ENCODE results near the gene OSBP2.

DNA sequence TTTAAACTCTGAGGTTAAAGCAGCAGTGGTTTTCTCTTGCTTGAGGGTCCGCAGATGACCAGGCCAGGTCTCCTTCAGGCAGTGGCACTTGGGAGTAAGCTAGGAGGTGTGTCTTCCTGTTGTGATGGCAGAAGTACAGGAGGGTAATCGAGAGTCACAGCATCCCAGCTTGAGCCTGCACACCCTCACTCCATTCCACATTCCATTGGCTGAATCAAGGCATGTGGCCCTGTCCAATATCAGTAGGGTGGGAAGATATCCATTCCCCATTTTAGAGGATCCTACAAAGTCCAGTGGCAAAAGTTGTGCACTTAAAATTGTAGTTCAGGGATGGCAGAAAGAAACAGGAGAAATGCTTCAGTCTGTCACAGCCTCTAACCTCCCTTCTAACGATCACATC is 23.3 kb downstream of the OSBP2 start:
- TF ChIP-seq, protein P1, sequence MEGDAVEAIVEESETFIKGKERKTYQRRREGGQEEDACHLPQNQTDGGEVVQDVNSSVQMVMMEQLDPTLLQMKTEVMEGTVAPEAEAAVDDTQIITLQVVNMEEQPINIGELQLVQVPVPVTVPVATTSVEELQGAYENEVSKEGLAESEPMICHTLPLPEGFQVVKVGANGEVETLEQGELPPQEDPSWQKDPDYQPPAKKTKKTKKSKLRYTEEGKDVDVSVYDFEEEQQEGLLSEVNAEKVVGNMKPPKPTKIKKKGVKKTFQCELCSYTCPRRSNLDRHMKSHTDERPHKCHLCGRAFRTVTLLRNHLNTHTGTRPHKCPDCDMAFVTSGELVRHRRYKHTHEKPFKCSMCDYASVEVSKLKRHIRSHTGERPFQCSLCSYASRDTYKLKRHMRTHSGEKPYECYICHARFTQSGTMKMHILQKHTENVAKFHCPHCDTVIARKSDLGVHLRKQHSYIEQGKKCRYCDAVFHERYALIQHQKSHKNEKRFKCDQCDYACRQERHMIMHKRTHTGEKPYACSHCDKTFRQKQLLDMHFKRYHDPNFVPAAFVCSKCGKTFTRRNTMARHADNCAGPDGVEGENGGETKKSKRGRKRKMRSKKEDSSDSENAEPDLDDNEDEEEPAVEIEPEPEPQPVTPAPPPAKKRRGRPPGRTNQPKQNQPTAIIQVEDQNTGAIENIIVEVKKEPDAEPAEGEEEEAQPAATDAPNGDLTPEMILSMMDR (IDR thresholded peaks at IDR 0.05), result no peak
- TF ChIP-seq POLR2A (IDR thresholded peaks at IDR 0.05), result no peak

Measured in testis (tissue), 2 donors.